DOHH2 (cell line): ENCODE data around the gene INO80.
A peak's percentile ranks its signal among the peaks of the same experiment; 100 is the strongest.

Source experiments
- H3F3A ChIP-seq: fragments of 200-600 bp; sonication (generic), shearing (Covaris generic); 2 replicates; pipeline ENCODE4 v1.6.0; 2016; ENCODE audit warnings: antibody characterized with exemption, mild to moderate bottlenecking; ENCODE audit not compliant: control insufficient read depth, insufficient read depth
- H3K27ac ChIP-seq: fragments of 200-600 bp; sonication (generic); 2 replicates; pipeline ENCODE4 v1.5.1; 2014; ENCODE audit warnings: low read depth, mild to moderate bottlenecking, low read length, moderate library complexity
- H3K27me3 ChIP-seq: fragments of 200-600 bp; sonication (generic); 2 replicates; pipeline ENCODE4 v1.6.1; 2014; ENCODE audit warnings: mild to moderate bottlenecking, low read length, mixed read lengths; ENCODE audit not compliant: control insufficient read depth
- H3K36me3 ChIP-seq: fragments of 200-600 bp; sonication (generic); 2 replicates; pipeline ENCODE4 v1.6.1; 2014; ENCODE audit warnings: mild to moderate bottlenecking, low read length, moderate library complexity, mixed read lengths; ENCODE audit not compliant: control insufficient read depth
- H3K4me1 ChIP-seq: fragments of 200-600 bp; sonication (generic); 2 replicates; pipeline ENCODE4 v1.6.1; 2014; ENCODE audit warnings: mild to moderate bottlenecking, low read length, mixed read lengths; ENCODE audit not compliant: control insufficient read depth
- H3K4me2 ChIP-seq: fragments of 200-600 bp; sonication (generic); 2 replicates; pipeline ENCODE4 v1.6.0; 2014; ENCODE audit warnings: mild to moderate bottlenecking, low read length, moderate library complexity
- H3K4me3 ChIP-seq: fragments of 200-600 bp; sonication (generic); 2 replicates; pipeline ENCODE4 v1.5.1; 2014; ENCODE audit warnings: mild to moderate bottlenecking, low read length, mixed read lengths
- H3K79me2 ChIP-seq: fragments of 200-600 bp; sonication (generic); 2 replicates; pipeline ENCODE4 v1.6.1; 2014; ENCODE audit warnings: mild to moderate bottlenecking, low read length, mixed read lengths; ENCODE audit not compliant: control insufficient read depth
- H3K9me2 ChIP-seq: fragments of 200-600 bp; sonication (generic); replicated peaks from 2 replicates; pipeline ENCODE4 v1.6.1; 2014; ENCODE audit warnings: mild to moderate bottlenecking, low read length, mixed read lengths; ENCODE audit not compliant: control insufficient read depth
- H3K9me3 ChIP-seq: fragments of 200-600 bp; sonication (generic); 2 replicates; pipeline ENCODE4 v1.6.1; 2014; ENCODE audit warnings: antibody characterized with exemption, low read length, mixed read lengths; ENCODE audit not compliant: control insufficient read depth, insufficient read depth
- H4K20me1 ChIP-seq: fragments of 200-600 bp; sonication (generic); 2 replicates; pipeline ENCODE4 v1.6.0; 2014; ENCODE audit warnings: low read depth, mild to moderate bottlenecking, antibody characterized with exemption, low read length, moderate library complexity; ENCODE audit not compliant: control insufficient read depth, insufficient read depth
- EZH2phosphoT487 ChIP-seq: fragments of 200-600 bp; sonication (generic); IDR thresholded peaks from 2 replicates; pipeline ENCODE4 v1.6.1; 2017; ENCODE audit warnings: borderline replicate concordance, mild to moderate bottlenecking, antibody characterized with exemption, low read length, moderate library complexity, mixed read lengths
- TF ChIP-seq, protein P1 (sequence below): fragments of 200-600 bp; sonication (generic); IDR thresholded peaks from one replicate; pipeline ENCODE4 v1.5.1; 2014; ENCODE audit warnings: antibody characterized with exemption, mild to moderate bottlenecking, low read depth, low read length; ENCODE audit not compliant: poor library complexity, severe bottlenecking

INO80 gene

DNA sequence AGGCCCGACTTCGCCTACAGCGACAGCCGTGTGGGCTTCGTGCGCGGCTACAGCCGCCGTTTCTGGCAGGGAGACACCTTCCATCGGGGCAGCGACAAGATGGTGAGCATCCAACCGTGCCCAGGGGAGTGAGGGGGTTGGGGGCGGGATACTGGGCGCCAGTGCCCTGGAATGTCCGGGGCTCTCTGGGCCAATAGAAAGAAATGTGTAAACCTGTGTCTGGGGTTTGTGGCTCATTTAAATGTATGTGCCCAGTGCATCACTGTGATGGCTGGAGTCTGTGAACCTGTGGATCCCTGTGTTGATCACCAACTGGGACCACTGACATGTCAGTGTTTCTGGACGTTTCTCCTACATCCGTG is 162.4 kb downstream of the INO80 start:
- Histone ChIP-seq H3K4me2 (peak overlapping the region; percentile 95), H3K79me2 (no peaks in the 10 kb centered on the region), H3K27me3 (no peaks in the 10 kb centered on the region), H4K20me1 (no peaks in the 10 kb centered on the region), H3K36me3 (no peaks in the 10 kb centered on the region), H3K27ac (no peak overlapping the region), H3K9me3 (no peaks in the 10 kb centered on the region), H3K4me3 (peak overlapping the region; percentile 89), H3F3A (no peaks in the 10 kb centered on the region), H3K9me2 (no peaks in the 10 kb centered on the region), H3K4me1 (peaks cover 22% of the 10 kb centered on the region)
- TF ChIP-seq EZH2phosphoT487 = no peak
- TF ChIP-seq, protein P1, sequence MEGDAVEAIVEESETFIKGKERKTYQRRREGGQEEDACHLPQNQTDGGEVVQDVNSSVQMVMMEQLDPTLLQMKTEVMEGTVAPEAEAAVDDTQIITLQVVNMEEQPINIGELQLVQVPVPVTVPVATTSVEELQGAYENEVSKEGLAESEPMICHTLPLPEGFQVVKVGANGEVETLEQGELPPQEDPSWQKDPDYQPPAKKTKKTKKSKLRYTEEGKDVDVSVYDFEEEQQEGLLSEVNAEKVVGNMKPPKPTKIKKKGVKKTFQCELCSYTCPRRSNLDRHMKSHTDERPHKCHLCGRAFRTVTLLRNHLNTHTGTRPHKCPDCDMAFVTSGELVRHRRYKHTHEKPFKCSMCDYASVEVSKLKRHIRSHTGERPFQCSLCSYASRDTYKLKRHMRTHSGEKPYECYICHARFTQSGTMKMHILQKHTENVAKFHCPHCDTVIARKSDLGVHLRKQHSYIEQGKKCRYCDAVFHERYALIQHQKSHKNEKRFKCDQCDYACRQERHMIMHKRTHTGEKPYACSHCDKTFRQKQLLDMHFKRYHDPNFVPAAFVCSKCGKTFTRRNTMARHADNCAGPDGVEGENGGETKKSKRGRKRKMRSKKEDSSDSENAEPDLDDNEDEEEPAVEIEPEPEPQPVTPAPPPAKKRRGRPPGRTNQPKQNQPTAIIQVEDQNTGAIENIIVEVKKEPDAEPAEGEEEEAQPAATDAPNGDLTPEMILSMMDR = no peak

DNA sequence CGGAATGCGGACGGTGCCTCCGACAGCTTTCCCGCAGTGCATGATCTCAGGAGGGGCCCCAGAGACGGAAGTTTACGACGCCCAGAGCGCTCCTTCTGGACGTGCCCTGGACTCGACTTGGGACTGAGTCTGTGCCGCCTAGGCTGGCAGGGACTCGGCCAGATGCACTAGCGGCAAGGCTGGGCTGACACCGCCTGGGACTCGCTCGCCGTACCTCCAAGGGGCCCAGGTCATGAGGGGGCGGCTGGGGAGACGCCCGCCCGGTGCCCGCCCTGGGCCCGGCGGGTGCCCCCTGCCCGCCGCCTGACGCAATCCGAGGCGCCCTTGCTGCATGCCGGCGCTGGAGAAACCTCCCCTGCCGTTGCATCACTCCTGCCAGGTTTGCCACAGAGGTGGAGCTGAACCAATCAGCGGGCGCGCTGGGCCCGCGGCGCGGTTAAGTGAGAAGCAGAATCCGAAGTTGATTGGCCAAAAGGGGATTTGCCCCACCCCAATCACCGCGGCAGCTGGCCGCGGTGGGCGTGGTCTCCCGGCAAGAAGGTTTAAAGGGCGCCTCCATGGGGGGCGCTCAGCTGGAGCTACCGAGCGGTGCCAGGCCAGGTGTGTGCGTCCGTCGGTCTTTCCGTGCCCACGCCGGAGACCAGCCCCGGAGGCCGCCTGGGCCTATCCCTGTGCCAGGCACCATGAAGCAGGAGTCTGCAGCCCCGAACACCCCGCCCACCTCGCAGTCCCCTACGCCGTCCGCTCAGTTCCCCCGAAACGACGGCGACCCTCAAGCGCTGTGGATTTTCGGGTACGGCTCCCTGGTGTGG is 163.0 kb downstream of the INO80 start, which contains the start of gene CHAC1:
Gene CHAC1 (plus strand): TSS at position 571 of the 812 bp plus-strand sequence. CDS start 113 bp downstream, at position 684.
- peaks cover under 1% of the 10 kb centered on the region; the same call in 1 of the 2 replicates for H3K27me3 ChIP-seq
- H3K4me2 ChIP-seq = peak within 1 kb of the TSS; percentile 95
- H3K79me2 ChIP-seq = no peaks in the 10 kb centered on the region
- no peak for TF ChIP-seq EZH2phosphoT487
- TF ChIP-seq, protein P1 = no peak
- H3K9me3 ChIP-seq = no peaks in the 10 kb centered on the region
- peak within 1 kb of the TSS; percentile 35; the same call in 1 of the 2 replicates for H3K27ac ChIP-seq
- peaks cover 22% of the 10 kb centered on the region for H3K4me1 ChIP-seq
- no peaks in the 10 kb centered on the region for H4K20me1 ChIP-seq
- H3K4me3 ChIP-seq = peak within 1 kb of the TSS; percentile 89
- no peaks in the 10 kb centered on the region for H3K9me2 ChIP-seq
- no peaks in the 10 kb centered on the region for H3F3A ChIP-seq
- H3K36me3 ChIP-seq = no peaks in the 10 kb centered on the region

DNA sequence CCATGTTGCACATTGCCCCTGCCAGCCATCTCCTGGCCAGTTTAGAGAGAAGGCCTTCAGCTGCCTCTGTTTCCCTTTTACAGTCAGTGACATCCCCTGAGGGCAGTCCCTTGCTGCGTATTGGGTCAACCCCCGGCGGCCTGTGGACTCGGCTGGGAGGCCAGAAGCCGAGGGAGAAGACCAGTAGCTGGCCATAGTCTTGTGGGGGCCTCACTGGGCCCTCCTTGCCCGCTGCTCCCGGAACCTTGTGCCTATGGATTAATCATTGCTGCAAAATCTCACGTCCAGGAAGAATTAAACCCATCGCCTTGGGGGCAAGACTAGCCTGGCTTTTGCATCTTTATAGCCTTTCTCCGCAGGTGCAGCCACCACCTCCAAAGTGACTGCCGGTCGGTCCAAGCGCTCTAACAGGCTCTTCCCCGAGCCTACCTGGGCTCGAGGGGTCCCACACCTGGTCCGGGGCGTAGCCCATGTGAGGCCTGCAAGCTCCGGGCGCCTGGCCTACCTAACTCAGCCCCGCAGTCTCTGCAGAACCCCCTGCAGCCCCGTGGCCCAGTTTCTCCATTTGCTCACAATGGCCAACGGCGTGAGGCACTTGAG is 163.7 kb downstream of the INO80 start:
- no peaks in the 10 kb centered on the region for H4K20me1 ChIP-seq
- peak overlapping the region; percentile 35; the same call in 1 of the 2 replicates for H3K27ac ChIP-seq
- no peaks in the 10 kb centered on the region for H3K9me2 ChIP-seq
- peak overlapping the region; percentile 89 for H3K4me3 ChIP-seq
- peaks cover 22% of the 10 kb centered on the region for H3K4me1 ChIP-seq
- H3K9me3 ChIP-seq = no peaks in the 10 kb centered on the region
- TF ChIP-seq, protein P1 = no peak
- TF ChIP-seq EZH2phosphoT487 = no peak
- H3K79me2 ChIP-seq = no peaks in the 10 kb centered on the region
- peaks cover 5% of the 10 kb centered on the region; the same call in 1 of the 2 replicates for H3K27me3 ChIP-seq
- no peaks in the 10 kb centered on the region for H3F3A ChIP-seq
- peak overlapping the region; percentile 95 for H3K4me2 ChIP-seq
- no peaks in the 10 kb centered on the region for H3K36me3 ChIP-seq
